Epithelial cell of prostate (primary cell): ENCODE measurements around the gene WDR12.
A peak's percentile ranks its signal among the peaks of the same experiment; 100 is the strongest.
"Not testable (repeated sequence)": the region's sequence is repeated elsewhere in the genome, so short reads cannot be mapped to it uniquely, and the experiment has no call there.

Experiments used
- DNase-seq: peaks from one replicate; pipeline ENCODE4 v3.0.0-alpha.2; 2011; ENCODE audit warnings: low read depth, low spot score
- H3K27ac ChIP-seq: fragments of 450-650 bp; 2 replicates; pipeline ENCODE4 v1.5.1; 2017; ENCODE audit warnings: mild to moderate bottlenecking

WDR12 gene

DNA sequence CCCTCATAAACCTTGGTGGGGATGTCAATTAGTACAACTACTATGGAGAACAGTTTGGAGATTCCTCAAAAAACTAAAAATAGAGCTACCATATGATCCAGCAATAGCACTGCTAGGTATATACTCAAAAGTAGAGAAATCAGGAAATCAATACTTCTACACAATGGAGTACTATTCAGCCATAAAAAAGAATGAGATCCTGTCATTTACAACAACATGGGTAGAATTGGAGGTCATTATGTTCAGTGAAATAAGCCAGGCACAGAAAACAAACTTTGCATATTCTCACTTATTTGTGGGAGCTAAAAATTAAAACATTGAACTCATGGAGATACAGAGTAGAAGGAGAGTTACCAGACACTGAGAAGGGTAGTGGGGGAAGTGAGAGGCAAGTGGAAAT lies 6.0 kb downstream of the WDR12 start:
- not testable (repeated sequence) for H3K27ac ChIP-seq, DNase-seq

GRCh38 chr2:202885190-202885589 lies 26.3 kb downstream of the WDR12 start:
- H3K27ac ChIP-seq = no peak overlapping the region
- no peak for DNase-seq

GRCh38 chr2:202883987-202884675 lies 27.3 kb downstream of the WDR12 start:
- no peak for DNase-seq
- H3K27ac ChIP-seq = no peak overlapping the region

- no peak for DNase-seq
- H3K27ac ChIP-seq = no peak overlapping the region
These were observed 29.9 kb downstream of the WDR12 start for GRCh38 chr2:202881570-202881969.

GRCh38 chr2:202877699-202878098 lies 33.8 kb downstream of the WDR12 start:
- no peak for DNase-seq

GRCh38 chr2:202871300-202872141 lies 40.0 kb downstream of the WDR12 start, which contains the start of gene ICA1L:
Gene ICA1L, minus strand, starts transcription at chr2:202871766. Its CDS starts 42,757 bp downstream, at chr2:202829009.
- DNase-seq = no peak
- H3K27ac ChIP-seq = peak within 1 kb of the TSS; percentile 64

More at GRCh38 chr2:202877699-202878098, 33.8 kb downstream of the WDR12 start:
- H3K27ac ChIP-seq = no peak overlapping the region

- DNase-seq = no peak
- peak overlapping the region; percentile 64 for H3K27ac ChIP-seq
These were observed 40.8 kb downstream of the WDR12 start for GRCh38 chr2:202870431-202871299.

GRCh38 chr2:202861987-202862386 lies 49.5 kb downstream of the WDR12 start:
- no peak for DNase-seq
- H3K27ac ChIP-seq = no peak overlapping the region

- DNase-seq = no peak
These were observed 52.9 kb downstream of the WDR12 start for GRCh38 chr2:202858601-202859000.

DNA sequence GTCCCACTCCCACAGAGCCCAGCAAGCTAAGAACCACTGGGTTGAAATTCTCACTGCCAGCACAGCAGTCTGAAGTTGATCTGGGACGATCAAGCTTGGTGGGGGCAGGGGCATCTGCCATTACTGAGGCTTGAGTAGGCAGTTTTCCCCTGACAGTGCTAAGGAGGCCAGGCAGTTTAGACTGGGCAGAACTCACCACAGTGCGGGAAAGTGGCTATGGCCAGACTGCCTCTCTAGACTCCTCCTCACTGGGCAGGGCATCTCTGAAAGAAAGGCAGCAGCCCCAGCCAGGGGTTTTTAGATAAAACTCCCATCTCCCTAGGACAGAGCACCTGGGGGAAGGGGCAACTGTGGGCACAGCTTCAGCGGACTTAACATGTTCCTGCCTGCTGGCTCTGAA lies 62.1 kb downstream of the WDR12 start:
- not testable (repeated sequence) for H3K27ac ChIP-seq, DNase-seq

More at GRCh38 chr2:202858601-202859000, 52.9 kb downstream of the WDR12 start:
- H3K27ac ChIP-seq = no peak overlapping the region

DNA sequence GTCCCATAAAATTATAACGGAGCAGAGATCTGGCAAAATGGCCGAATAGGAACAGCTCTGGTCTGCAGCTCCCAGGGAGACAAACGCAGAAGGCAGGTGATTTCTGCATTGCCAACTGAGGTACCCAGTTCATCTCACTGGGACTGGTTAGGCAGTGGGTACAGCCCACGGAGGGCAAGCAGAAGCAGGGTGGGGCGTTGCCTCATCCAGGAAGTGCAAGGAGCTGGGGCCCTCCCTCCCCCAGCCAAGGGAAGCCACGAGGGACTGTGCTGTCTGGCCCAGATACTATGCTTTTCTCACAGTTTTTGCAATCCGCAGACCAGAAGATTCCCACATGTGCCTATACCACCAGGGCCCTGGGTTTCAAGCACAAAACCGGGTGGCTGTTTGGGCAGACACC lies 62.7 kb downstream of the WDR12 start:
- no peak for DNase-seq
- H3K27ac ChIP-seq = no peak overlapping the region

GRCh38 chr2:202847693-202848524 lies 63.6 kb downstream of the WDR12 start:
- DNase-seq = no peak
- H3K27ac ChIP-seq = no peak overlapping the region

DNA sequence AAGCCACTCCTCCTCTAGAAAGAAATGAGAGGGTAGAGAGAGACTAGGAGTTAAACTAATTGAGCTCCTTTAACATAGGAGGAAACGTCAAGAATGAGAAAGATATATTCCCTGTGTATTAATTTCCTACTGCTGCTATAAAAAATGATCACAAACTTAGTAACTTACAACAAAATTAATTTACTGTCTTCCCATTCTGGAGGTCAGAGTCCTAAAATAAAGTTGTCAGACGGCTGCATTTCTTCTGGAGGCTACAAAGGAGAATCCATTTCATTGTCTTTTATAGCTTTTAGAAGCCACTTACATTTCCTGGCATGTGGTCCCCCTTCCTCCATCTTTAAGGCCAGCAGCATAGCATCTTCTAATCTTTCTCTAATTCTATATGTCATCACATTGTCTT lies 66.8 kb downstream of the WDR12 start:
- DNase-seq = no peak
- H3K27ac ChIP-seq = no peak overlapping the region

- no peak overlapping the region for H3K27ac ChIP-seq
- no peak for DNase-seq
These were observed 68.8 kb downstream of the WDR12 start for GRCh38 chr2:202842690-202843089.

- DNase-seq = no peak
- no peak overlapping the region for H3K27ac ChIP-seq
These were observed 70.2 kb downstream of the WDR12 start for GRCh38 chr2:202841090-202841867.

- H3K27ac ChIP-seq = no peak overlapping the region
- no peak for DNase-seq
These were observed 79.9 kb downstream of the WDR12 start for GRCh38 chr2:202831242-202832220.

- no peak for DNase-seq
- H3K27ac ChIP-seq = no peak overlapping the region
These were observed 86.6 kb downstream of the WDR12 start for GRCh38 chr2:202824901-202825300.
